ENCODE results near the gene ELL.

- TF ChIP-seq CTCF (conservative IDR thresholded peaks at IDR 0.05; ENCODE audit: low read depth in 2 of 2), result no peak
- no peak for TF ChIP-seq POLR2AphosphoS5 (IDR thresholded peaks at IDR 0.05; ENCODE audit: low read depth)
- TF ChIP-seq REST (IDR thresholded peaks at IDR 0.05; ENCODE audit: unreplicated experiment), result no peak
- TF ChIP-seq CREB1 (CRISPR knock-in tag; IDR thresholded peaks at IDR 0.05; ENCODE audit: low read depth), result no peak
- TF ChIP-seq EZH2 (IDR thresholded peaks at IDR 0.05; ENCODE audit: low read depth, unreplicated experiment), result no peak
- TF ChIP-seq JUNB (IDR thresholded peaks at IDR 0.05; ENCODE audit: unreplicated experiment), result no peak
- TF ChIP-seq EZH2phosphoT487 (IDR thresholded peaks at IDR 0.05; ENCODE audit: unreplicated experiment), result no peak
- no peak for TF ChIP-seq ZNF114 (CRISPR knock-in tag; IDR thresholded peaks at IDR 0.05)
- TF ChIP-seq, protein P1, sequence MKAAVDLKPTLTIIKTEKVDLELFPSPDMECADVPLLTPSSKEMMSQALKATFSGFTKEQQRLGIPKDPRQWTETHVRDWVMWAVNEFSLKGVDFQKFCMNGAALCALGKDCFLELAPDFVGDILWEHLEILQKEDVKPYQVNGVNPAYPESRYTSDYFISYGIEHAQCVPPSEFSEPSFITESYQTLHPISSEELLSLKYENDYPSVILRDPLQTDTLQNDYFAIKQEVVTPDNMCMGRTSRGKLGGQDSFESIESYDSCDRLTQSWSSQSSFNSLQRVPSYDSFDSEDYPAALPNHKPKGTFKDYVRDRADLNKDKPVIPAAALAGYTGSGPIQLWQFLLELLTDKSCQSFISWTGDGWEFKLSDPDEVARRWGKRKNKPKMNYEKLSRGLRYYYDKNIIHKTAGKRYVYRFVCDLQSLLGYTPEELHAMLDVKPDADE (IDR thresholded peaks at IDR 0.05), result no peak
- no peak for TF ChIP-seq STAT1 (IDR thresholded peaks at IDR 0.05; ENCODE audit: unreplicated experiment)
- no peak for TF ChIP-seq NANOG (IDR thresholded peaks at IDR 0.05; ENCODE audit: borderline replicate concordance)
Observed at GRCh38 chr19:18449552-18449951, 72.3 kb downstream of the ELL start.
